Neural crest cell (in vitro differentiated cells): ENCODE data around the gene RAP1GAP2. TPM values are rescaled to one million over a fixed set of nuclear protein-coding genes. Genes with fewer than 3 reads are reported as not detected.
"Not testable (repeated sequence)": the region's sequence is repeated elsewhere in the genome, so short reads cannot be mapped to it uniquely, and the experiment has no call there.

Experiments used
- DNase-seq: peaks from one replicate; pipeline ENCODE4 v3.0.0; 2021; ENCODE audit warnings: low read depth, mixed read lengths, low spot score
- H3K27ac Mint-ChIP-seq: one replicate; pipeline ENCODE4 v1.8.0; 2021; ENCODE audit warnings: mild to moderate bottlenecking, mixed read lengths; ENCODE audit not compliant: unreplicated experiment
- H3K27me3 Mint-ChIP-seq: 2 replicates; pipeline ENCODE4 v1.8.0; 2021; ENCODE audit warnings: low read depth, mild to moderate bottlenecking, mixed read lengths
- H3K36me3 Mint-ChIP-seq: 2 replicates; pipeline ENCODE4 v1.8.0; 2021; ENCODE audit warnings: low read depth, mild to moderate bottlenecking, mixed read lengths
- H3K4me1 Mint-ChIP-seq: 2 replicates; pipeline ENCODE4 v1.8.0; 2021; ENCODE audit warnings: mixed read lengths
- H3K4me3 Mint-ChIP-seq: one replicate; pipeline ENCODE4 v1.8.0; 2021; ENCODE audit warnings: mild to moderate bottlenecking, mixed read lengths
- H3K9me3 Mint-ChIP-seq: 2 replicates; pipeline ENCODE4 v1.8.0; 2021; ENCODE audit warnings: mixed read lengths
- CTCF ChIP-seq: fragments of 200-600 bp; sonication (generic); conservative IDR thresholded peaks from 2 replicates; pipeline ENCODE4 v1.5.0; 2021; ENCODE audit warnings: antibody characterized with exemption, mild to moderate bottlenecking
- total RNA-seq: library from RNA; stranded (reverse); gene quantifications from 2 replicates; pipeline ENCODE4 v1.2.1, GENCODE V29; 2021

The RAP1GAP2 gene
- total RNA-seq, 1 donor from 2014 or later, result 1.0 TPM

- DNase-seq, result no peak
- Mint-ChIP-seq H3K4me1 (no peaks in the 10 kb centered on the region), H3K9me3 (peaks cover 14% of the 10 kb centered on the region), H3K27ac (no peak overlapping the region), H3K36me3 (peaks cover 3% of the 10 kb centered on the region), H3K27me3 (no peaks in the 10 kb centered on the region), H3K4me3 (no peak overlapping the region)
- TF ChIP-seq CTCF, result no peak
These were observed 231.7 kb downstream of the RAP1GAP2 start for GRCh38 chr17:3027786-3028532.

GRCh38 chr17:3029213-3029913, 233.1 kb downstream of the RAP1GAP2 start:
- H3K4me3 Mint-ChIP-seq, result no peak overlapping the region
- H3K4me1 Mint-ChIP-seq, result no peaks in the 10 kb centered on the region
- H3K36me3 Mint-ChIP-seq, result no peaks in the 10 kb centered on the region
- no peak for TF ChIP-seq CTCF
- no peak for DNase-seq
- peaks cover 5% of the 10 kb centered on the region for H3K9me3 Mint-ChIP-seq
- no peaks in the 10 kb centered on the region for H3K27me3 Mint-ChIP-seq
- no peak overlapping the region for H3K27ac Mint-ChIP-seq

- Mint-ChIP-seq H3K4me3 (no peak overlapping the region), H3K27me3 (no peaks in the 10 kb centered on the region), H3K9me3 (no peaks in the 10 kb centered on the region), H3K36me3 (no peaks in the 10 kb centered on the region), H3K27ac (no peak overlapping the region), H3K4me1 (no peaks in the 10 kb centered on the region)
- no peak for DNase-seq
- TF ChIP-seq CTCF, result no peak
These were observed 233.9 kb downstream of the RAP1GAP2 start for GRCh38 chr17:3030096-3030495.

GRCh38 chr17:3030852-3031470, 234.7 kb downstream of the RAP1GAP2 start:
- H3K27ac Mint-ChIP-seq, H3K27me3 Mint-ChIP-seq, DNase-seq, H3K4me1 Mint-ChIP-seq, H3K36me3 Mint-ChIP-seq, H3K4me3 Mint-ChIP-seq, H3K9me3 Mint-ChIP-seq: not testable (repeated sequence)

- Mint-ChIP-seq H3K27ac (no peak overlapping the region), H3K36me3 (no peaks in the 10 kb centered on the region), H3K27me3 (peaks cover 5% of the 10 kb centered on the region), H3K9me3 (no peaks in the 10 kb centered on the region), H3K4me1 (no peaks in the 10 kb centered on the region), H3K4me3 (no peak overlapping the region)
- DNase-seq, result no peak
- no peak for TF ChIP-seq CTCF
These were observed 236.3 kb downstream of the RAP1GAP2 start for GRCh38 chr17:3032258-3033247.
